GM19193 (cell line): Measurements from ENCODE around the gene PSME4.

Source experiments
- POLR2A ChIP-seq: IDR thresholded peaks from 4 replicates; pipeline ENCODE4 v1.6.1; 2011; ENCODE audit not compliant: insufficient read depth, insufficient read length; ENCODE audit errors: extremely low read depth

PSME4 gene

DNA sequence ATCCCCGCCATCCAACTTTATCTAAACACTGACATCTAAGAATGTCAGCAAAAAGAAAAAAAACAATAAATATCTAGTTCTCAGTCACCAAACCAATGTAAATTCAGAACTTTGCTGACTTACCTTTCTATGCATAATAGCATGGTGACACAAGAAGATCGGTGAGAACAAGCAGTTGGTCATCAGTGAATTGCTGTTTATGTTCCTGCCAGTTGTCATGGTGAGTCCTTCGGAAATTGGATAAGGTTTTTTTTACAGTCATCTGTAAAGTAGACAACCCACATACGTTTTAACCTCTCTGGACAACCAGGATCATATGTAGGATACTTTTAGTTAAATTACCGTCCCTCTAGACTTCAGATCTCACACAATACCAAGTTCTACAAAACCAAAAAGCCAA, 104.8 kb downstream of the PSME4 start:
- no peak for TF ChIP-seq POLR2A

DNA sequence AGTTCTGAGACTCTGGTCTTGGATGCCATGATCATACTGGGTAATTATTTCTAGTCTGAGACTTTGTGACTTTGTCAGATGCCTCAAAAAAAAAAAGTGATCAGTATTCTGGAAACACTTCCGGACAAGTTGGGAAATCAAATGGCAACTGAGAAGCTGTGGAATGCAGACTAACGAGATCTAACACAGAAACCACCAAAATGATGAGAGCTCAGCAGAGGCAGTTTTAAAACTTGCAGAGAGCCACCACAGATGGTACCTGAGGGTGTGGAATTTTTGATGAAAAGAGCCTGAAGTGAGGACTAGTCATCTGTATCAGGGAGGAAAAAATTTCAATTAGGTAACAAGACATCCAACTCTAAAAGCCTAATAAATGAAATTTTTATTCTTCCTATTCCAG, 105.5 kb downstream of the PSME4 start:
- TF ChIP-seq POLR2A: no peak

DNA sequence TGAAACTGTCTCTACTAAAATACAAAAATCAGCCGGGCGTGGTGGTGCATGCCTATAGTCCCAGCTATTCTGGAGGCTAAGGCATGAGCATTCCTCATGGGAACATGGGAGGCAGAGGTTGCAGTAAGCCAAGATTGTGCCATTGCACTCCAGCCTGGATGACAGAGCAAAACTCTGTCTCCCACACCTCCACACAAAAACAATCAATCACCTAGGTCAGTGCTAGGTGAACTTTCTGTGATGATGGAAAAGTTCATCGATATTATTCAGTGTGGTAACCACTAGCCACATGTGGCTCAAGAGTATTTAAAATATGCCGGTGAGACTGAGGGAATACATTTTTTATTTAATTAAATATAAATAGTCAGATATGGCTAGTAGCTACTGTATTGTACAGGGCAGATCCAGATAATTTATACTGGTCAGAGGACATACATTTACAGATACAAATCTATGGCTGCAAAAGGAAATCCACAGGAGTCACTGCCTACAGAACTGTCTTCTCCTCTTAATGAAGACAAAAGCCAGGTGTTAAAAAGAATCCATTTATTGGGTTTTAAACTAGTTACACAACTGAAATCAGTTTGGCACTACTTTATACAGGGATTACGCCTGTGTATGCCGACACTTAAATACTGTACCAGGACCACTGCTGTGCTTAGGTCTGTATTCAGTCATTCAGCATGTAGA, 107.1 kb downstream of the PSME4 start:
- no peak for TF ChIP-seq POLR2A

DNA sequence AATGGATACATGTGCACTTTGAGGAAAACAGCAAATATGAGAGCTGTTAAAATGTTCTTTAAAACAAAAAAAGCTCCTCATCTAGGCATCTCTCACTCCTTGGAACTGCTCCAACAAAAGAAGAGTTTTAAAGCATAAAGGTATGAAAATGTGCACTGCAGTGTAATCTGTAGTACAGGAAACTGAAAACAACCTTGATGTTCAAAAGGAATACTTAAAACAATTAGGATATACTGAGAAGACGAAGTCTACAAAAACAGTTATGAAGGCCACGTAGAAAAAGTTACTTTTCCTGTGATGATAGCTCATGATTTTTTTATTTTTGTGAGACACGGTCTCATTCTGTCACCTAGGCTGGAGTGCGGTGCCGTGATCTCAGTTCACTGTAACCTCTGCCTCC, 109.0 kb downstream of the PSME4 start:
- TF ChIP-seq POLR2A: no peak

DNA sequence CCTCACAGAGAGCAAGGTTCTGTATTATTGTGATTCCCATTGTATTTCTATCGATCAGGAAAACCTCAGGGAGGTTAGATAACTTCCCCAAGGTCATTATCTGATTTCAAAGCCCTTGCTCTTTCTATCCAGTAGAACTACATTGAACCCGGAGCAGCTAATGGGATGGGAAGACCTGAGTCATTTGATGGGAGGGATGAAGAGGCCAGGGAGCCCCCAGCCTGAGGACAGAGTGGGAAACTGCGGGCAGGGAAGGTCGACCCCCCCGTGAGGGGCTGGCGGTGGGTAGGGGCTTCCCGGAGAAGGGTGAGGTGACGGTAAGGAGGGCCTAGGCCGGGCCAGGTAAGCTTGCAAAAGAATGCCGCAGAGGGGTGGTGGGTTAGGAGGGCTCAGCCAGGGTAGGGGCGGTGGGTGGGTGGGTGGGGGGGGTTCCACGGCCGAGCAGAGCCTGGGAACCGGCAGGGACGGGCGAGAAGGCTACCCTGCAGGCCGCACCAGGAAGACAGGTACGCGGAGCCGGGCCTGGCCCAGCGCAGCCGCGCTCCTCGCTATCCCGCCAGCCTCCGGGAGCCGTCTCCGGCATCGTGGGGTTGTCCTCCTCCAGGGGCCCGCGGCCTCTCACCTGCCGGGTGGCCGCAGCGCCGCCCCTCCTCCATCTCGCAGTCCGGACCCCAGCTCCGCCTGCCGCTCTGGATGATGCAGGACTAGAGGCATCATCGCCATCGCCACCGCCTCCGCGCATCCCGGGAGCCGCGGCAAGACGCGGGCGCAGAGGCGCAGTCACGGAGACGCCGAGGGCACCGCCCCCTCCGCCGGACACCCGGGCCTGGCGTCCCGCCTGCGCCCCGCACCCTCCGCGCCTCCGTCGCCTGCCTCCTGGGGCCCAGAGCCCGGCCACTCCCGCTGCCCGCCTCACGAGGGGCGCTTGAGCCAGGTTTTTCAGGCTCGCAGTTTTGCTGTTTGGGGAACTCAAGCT, 111.3 kb downstream of the PSME4 start, which contains the start of gene GPR75:
TSS of gene GPR75 (minus strand) at position 762 of the 976 bp plus-strand sequence. CDS start 5,211 bp downstream, outside the sequence.
- no peak for TF ChIP-seq POLR2A

DNA sequence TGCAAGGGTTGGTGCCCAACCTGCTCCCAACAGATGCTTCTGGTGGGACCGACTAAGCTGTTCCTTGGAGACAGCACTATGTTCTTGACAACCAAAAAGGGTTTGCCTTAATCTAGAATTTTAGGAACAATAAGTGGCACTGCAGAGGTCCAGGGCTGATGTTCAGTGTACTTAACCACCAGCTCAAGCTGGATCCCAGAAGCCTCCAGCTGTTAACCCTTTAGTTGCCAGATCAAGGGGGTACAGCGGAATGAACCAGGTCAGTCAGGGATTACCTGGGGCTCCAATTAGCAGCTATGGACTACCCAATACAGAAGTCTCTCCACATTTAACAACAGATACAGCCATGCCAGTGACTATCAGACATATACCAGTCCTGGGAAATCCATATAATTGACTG, 114.5 kb downstream of the PSME4 start:
- no peak for TF ChIP-seq POLR2A

DNA sequence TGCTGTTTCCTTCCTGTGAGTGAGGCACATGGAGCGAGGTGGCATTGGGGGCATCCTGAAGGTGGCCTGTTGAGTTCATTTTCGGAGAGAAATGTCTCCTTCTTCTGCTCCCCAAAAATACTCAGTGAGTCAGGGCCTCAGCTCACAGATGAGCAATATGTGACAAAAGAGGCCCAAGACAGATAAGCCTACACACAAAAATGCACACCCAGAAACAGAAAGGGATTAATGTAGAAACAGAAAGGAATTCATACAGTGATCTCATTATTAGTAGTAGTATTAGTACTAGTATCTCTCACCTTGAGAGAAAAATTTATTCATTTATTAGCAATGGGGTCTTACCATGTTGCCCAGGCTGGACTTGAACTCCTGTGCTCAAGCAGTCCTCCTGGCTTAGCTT, 116.1 kb downstream of the PSME4 start:
- TF ChIP-seq POLR2A: no peak

DNA sequence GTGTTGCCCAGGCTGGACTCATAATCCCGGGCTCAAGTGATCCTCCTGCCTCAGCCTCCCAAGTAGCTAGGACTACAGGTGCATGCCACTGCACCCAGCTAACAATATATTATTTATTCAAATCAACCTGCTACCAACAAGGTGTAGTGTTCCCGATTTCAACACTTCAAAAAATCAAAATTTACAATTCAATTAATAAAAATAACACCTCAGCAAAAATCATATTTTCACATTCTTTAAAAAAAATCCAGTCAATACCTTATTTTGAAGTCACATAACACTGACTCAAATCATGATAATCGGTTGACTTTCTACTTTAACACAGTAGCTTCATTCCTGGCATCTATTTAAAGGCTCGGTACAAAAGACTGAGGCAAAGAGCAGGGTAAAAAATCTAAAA, 118.3 kb downstream of the PSME4 start:
- TF ChIP-seq POLR2A: no peak

DNA sequence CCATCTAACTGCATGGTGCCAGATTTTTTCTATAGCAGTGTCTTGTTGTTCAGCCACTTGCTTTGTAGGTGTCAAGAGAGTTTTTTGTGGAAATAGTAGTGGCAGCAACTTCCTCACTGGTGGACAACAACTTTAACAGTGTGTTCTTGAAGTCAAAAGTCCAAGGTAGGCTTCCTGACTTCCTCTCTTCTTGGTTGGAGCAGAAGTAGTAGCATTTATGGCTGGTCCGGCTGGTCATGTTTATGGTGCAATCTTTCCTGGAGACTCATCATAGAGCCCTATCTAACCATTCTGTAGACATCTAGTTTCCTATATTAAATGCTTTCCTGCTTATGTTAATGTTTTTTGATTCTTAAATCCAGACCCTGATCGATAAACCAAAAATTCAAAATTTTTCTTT, 122.7 kb downstream of the PSME4 start:
- no peak for TF ChIP-seq POLR2A

DNA sequence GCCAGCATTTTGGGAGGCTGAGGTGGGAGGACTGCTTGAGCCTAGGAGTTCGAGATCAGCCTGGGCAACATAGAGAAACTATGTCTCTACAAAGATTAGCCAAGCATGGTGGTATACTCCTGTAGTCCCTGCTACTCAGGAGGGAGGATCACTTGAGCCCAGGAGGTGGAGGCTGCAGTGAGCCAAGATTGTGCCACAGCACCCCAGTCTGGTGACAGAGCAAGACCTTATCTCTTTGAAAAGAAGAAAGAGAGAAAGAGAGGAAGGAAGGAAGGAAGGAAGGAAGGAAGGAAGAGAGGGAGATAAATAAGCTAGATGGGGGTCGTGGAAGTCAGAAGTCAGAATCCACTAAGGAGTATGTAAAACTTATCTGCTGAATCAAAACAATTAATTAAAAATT, 127.2 kb downstream of the PSME4 start:
- TF ChIP-seq POLR2A: no peak

DNA sequence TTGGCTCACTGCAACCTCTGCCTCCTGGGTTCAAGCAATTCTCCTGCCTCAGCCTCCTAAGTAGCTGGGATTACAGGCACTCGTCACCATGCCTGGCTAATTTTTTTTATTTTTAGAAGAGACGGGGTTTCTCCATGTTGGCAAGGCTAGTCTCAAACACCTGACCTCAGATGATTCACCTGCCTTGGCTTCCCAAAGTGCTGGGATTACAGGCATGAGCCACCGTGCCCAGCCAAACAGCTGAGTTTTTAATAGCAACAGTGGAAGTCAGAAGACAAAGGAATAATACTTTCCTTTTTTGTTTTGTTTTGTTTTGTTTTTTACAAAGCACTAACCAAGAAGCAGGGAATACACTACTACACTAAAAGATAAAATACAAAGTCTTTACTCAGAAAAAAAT, 127.9 kb downstream of the PSME4 start:
- no peak for TF ChIP-seq POLR2A

DNA sequence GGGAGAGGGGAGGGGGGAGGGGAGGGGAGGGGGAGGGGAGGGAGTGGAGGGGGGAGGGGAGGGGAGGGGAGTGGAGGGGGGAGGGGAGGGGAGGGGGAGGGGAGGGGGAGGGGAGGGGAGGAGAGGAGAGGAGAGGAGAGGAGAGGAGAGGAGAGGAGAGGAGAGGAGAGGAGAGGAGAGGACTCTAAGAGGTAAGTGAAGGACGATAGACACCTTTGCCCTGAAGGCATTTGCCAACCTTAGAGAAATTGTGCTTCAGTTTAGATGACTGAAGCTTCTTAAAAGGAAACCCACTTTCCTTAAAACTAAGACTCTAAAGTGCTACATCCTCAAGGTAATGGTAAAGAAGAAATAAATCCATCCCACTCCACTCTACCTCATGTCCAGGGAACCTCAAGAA, 130.2 kb downstream of the PSME4 start:
- no peak for TF ChIP-seq POLR2A

DNA sequence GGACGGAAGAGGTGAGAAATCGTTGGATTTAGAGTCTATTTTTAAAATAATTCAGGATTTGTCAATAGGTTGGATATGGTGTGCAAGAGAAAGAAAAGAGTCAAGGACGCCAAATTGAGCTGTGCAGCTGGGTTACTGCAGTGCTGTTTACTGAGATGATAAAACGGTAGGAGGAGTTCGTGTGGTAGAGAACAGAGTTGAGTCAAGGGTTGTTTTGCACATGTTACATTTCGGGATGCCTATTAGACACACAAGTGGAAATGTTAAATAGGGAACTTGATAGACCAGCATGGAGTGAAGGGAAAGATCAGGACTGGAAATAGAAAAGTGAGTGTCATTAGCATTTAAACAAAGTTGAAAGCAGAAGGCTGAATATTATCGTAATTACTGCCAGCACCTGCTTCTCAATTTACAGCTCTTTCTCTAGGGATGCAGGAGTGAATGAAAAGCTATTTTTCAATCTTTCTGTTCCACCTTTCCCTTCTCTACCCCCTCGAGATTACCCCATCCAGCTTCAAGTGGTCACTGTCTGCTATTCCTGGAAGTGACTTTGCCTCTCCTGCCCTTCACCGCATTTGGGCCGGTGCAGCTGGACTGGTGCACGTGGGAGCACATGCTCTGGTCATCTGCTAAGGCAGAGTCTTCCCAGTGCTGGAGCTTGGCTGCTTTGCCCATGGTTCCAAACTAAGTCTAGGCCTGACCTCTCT, 141.4 kb downstream of the PSME4 start:
- no peak for TF ChIP-seq POLR2A

DNA sequence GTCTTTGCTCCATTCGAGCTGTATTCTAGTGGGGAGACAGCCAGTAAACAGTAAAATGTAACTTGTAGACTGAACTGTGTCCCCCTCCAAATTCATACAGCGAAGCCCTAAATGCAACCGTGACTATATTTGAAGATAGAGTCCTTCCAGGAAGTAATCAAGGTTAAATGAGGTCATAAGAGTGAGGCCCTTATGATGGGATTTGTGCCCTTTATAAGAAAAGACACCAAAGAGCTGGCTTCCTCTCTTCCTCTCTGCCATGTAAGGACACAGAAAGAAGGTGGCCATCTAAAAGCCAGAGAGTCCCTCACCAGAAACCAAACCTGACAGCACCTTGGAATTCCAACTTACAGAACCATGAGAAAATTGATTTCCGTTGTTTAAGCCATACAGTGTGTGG, 142.5 kb downstream of the PSME4 start:
- no peak for TF ChIP-seq POLR2A
